Posterior cingulate gyrus (tissue), 11 donors: ENCODE measurements around the gene DLG2.

Experiments
- DNase-seq, 10 donors: peaks; one replicate each; pipeline versions ENCODE4 v3.0.0 to v3.0.0-alpha.2; 2020 to 2021; ENCODE audit warnings: mixed read lengths in 3 of 10
- intact Hi-C: fragments of 100-400 bp; cut with DNase I; formaldehyde crosslinking; loops from one replicate; pipeline ENCODE4 v1.15.1; 2023

The DLG2 gene

GRCh38 chr11:84137960-84138359 is 1489.2 kb downstream of the DLG2 start:
- DNase-seq = no peak
- intact Hi-C loops = loop anchor here (10.0 kb wide), 1 partner anchor 127 kb away; no protein-coding TSS in a partner anchor

- DNase-seq = no peak
These were observed 1489.6 kb downstream of the DLG2 start for GRCh38 chr11:84137505-84137904.

GRCh38 chr11:84136926-84137325 is 1490.2 kb downstream of the DLG2 start:
- intact Hi-C loops = loop anchor here (10.0 kb wide), 1 partner anchor 128 kb away; no protein-coding TSS in a partner anchor
- DNase-seq = no peak

More at GRCh38 chr11:84137505-84137904, 1489.6 kb downstream of the DLG2 start:
- intact Hi-C loops = loop anchor here (10.0 kb wide), 1 partner anchor 127 kb away; no protein-coding TSS in a partner anchor

GRCh38 chr11:84130646-84131427 is 1496.3 kb downstream of the DLG2 start:
- DNase-seq = no peak
- intact Hi-C loops = loop anchor here (10.0 kb wide), 1 partner anchor 134 kb away; no protein-coding TSS in a partner anchor

- no peak for DNase-seq
- intact Hi-C loops = loop anchor here (10.0 kb wide), 1 partner anchor 135 kb away; no protein-coding TSS in a partner anchor
These were observed 1497.1 kb downstream of the DLG2 start for GRCh38 chr11:84129961-84130576.

GRCh38 chr11:84128840-84129239 is 1498.3 kb downstream of the DLG2 start:
- intact Hi-C loops = no loop called here
- DNase-seq = no peak

- no peak for DNase-seq
- intact Hi-C loops = no loop called here
These were observed 1509.8 kb downstream of the DLG2 start for GRCh38 chr11:84117394-84117793.

GRCh38 chr11:84106541-84106940 is 1520.6 kb downstream of the DLG2 start:
- DNase-seq = no peak
- intact Hi-C loops = no loop called here

GRCh38 chr11:84105148-84105547 is 1522.0 kb downstream of the DLG2 start:
- intact Hi-C loops = no loop called here
- DNase-seq = no peak

GRCh38 chr11:84103096-84103495 is 1524.0 kb downstream of the DLG2 start:
- peak in 9 of 10 donors; percentile 26 to 92 (median 47) for DNase-seq
- intact Hi-C loops = no loop called here

- intact Hi-C loops = no loop called here
- no peak for DNase-seq
These were observed 1530.0 kb downstream of the DLG2 start for GRCh38 chr11:84097186-84097585.

GRCh38 chr11:84091212-84091986 is 1535.7 kb downstream of the DLG2 start:
- DNase-seq = peak in 1 of 10 donors; percentile 18
- intact Hi-C loops = loop anchor here (5.0 kb wide), 1 partner anchor 171 kb away; no protein-coding TSS in a partner anchor

- intact Hi-C loops = loop anchor here (5.0 to 10.0 kb wide), 2 partner anchors 65 to 173 kb away; no protein-coding TSS in a partner anchor
- peak in 4 of 10 donors; percentile 19 to 63 (median 32) for DNase-seq
These were observed 1537.8 kb downstream of the DLG2 start for GRCh38 chr11:84089072-84090057.

- intact Hi-C loops = no loop called here
- no peak for DNase-seq
These were observed 1555.3 kb downstream of the DLG2 start for GRCh38 chr11:84071851-84072250.

GRCh38 chr11:84069048-84069447 is 1558.1 kb downstream of the DLG2 start:
- intact Hi-C loops = no loop called here
- DNase-seq = no peak

- intact Hi-C loops = no loop called here
- no peak for DNase-seq
These were observed 1565.4 kb downstream of the DLG2 start for GRCh38 chr11:84061726-84062125.

GRCh38 chr11:84056653-84057376 is 1570.3 kb downstream of the DLG2 start:
- DNase-seq = no peak
- intact Hi-C loops = no loop called here

GRCh38 chr11:84045146-84045545 is 1582.0 kb downstream of the DLG2 start:
- no peak for DNase-seq
- intact Hi-C loops = no loop called here

GRCh38 chr11:84044706-84045105 is 1582.4 kb downstream of the DLG2 start:
- intact Hi-C loops = no loop called here
- no peak for DNase-seq
